NCI-H748 (cell line): ENCODE data around the gene ACO1.

Source experiments
- DNase-seq: peaks from one replicate; lab custom pipeline; 2025; ENCODE audit not compliant: unreplicated experiment; lab: John Stamatoyannopoulos, UW

Gene ACO1

DNA sequence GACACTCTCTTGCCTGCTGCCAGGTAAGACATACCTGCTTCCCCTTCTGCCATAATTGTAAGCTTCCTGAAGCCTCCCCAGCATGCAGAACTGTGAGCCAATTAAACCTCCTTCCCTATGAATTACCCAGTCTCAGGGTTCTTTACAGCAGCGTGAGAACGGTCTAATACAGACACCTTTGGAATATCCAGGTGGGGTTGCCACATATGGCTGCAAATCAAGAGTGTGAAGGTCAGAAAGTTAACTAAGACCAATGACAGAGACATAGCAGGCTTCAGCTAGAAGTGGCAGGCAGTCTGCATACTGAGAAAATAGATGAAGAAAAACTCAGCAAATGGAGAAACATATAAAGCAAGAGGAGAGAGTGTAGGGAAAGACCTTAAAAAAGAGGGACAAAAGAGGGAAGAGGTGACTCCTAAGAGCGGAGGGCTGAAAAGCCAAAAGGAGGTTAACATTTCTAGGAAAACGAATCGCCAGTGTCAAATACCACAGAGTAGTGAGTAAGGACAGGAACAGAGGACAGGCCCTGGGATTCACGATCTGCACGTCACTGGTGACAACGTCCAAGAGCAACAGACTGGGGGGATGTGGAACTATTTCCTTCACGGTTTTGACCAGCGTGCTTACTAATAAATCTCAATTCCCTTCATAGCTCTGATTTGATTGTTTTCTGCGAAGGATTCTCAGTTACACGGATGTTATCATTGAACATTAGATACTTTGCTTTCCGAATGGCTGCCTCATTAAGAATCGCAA lies 1.7 kb upstream of the ACO1 start:
- no peak for DNase-seq

- peak; percentile 37 for DNase-seq
Measured at GRCh38 chr9:32384002-32384363, 460 bp upstream of the ACO1 start.

DNA sequence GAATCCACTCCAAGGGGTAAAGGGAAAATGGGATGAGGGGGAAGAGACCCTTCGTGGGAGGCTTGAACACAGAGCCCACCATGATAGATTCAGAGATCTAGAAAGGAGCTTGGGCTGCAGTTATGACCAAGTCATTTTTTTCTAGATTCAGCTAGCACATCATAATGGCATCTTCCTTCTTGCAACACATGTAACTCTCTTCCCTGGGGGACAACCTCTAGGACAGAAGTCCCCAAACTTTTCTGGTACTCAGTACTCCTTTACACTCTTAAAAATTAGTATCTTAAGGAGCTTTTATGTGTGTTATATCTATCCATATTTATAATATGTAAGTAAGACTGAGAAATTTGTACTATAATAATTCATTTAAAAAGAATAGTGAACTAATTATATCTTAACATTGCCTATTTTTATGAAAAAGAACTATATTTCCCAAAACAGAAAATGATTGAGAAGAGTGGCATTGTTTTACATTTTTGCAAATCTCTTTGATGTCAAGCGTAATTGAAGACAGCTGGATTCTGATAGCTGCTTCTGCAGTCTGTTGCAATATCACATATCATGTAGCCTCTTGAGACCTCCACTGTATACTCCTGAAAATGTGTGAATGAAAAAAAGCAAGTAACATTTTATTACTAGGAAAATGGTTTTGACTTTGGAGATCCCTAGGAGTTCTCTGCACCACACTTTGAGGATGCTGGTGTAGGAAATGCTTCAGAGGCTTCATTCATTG lies 875 bp downstream of the ACO1 start:
- peak; percentile 31 for DNase-seq

- DNase-seq: no peak
Measured at GRCh38 chr9:32385885-32386283, 1.4 kb downstream of the ACO1 start.

GRCh38 chr9:32387256-32387655 lies 2.8 kb downstream of the ACO1 start:
- no peak for DNase-seq

- no peak for DNase-seq
Measured at GRCh38 chr9:32389365-32389764, 4.9 kb downstream of the ACO1 start.

GRCh38 chr9:32393911-32394310 lies 9.5 kb downstream of the ACO1 start:
- no peak for DNase-seq

GRCh38 chr9:32394381-32395049 lies 10.1 kb downstream of the ACO1 start:
- no peak for DNase-seq

- DNase-seq: no peak
Measured at GRCh38 chr9:32395510-32396216, 11.2 kb downstream of the ACO1 start.

GRCh38 chr9:32398207-32398606 lies 13.8 kb downstream of the ACO1 start:
- DNase-seq: no peak

GRCh38 chr9:32399110-32399815 lies 14.8 kb downstream of the ACO1 start:
- no peak for DNase-seq

DNA sequence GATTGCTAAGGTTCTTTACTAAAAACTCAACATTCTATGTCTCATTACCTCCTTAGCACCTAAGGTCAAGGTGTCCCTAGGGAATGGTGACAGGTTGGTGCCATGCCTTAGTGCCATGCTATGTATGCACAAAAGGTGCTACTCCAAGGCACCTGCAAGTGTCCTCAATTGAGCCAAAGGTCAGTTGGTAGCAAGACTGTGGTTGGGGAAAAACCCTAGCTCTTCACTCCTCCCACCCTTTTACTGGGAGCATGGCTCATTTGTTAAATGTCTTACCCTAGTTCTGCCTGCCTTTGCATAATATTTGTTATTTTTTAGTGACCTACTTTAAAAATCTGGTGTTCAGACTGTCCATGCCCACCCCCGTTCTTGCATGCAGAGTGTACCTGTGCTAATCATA lies 17.0 kb downstream of the ACO1 start:
- DNase-seq: no peak

DNA sequence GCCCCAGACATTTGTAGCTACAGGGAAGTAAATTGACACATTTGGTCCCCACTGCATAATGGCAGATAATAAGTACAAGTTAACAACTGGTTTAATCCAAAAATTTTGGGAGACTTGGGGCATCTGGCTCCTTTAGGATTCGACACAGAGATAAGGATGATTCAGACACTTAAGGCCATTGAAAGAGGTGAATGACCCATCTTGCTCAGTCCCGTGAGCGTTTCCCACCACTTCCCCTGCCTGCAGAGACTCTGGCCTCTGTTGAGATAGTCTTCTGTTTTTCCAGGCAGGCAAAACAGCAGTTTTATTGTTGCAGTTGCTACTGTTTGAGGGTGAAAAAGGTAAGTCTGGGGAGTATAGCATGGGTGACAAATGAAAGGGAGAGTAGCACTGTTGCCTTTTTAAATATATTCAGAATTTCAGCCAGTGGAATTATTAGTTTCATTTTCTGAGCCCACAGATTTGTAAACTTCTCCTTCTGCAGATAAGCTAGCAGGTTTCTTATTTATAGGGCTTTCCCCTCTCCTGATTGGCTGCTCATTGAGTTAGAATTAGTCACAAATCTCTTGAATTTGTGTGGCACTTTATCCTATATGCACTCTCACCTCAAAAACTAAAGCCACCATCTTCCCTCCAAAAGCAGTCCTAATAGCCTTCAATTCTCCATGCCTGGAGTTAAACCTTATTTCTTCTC lies 19.3 kb downstream of the ACO1 start:
- no peak for DNase-seq

DNA sequence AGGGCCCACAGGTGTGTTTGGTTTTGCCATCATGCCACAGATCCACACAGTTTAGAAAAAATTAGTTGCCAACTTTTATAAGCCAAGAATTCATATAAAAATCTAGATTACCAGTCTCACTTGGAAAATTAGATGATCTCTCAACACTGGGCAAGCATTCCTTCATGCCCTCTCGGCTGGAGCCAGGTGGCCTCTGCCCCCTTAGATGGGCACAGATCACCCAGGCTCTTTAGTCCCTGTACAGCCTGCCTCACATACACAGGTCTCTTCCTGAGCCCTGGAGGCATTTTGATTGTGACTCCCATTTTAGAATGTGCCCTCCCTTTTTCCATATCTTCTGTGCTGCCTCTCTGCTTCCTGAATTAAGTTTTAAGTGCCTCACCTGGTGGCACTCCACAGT lies 20.0 kb downstream of the ACO1 start:
- DNase-seq: no peak

GRCh38 chr9:32404856-32405255 lies 20.4 kb downstream of the ACO1 start:
- DNase-seq: no peak

- no peak for DNase-seq
Measured at GRCh38 chr9:32405506-32405905, 21.1 kb downstream of the ACO1 start.

- DNase-seq: no peak
Measured at GRCh38 chr9:32406046-32406445, 21.6 kb downstream of the ACO1 start.

DNA sequence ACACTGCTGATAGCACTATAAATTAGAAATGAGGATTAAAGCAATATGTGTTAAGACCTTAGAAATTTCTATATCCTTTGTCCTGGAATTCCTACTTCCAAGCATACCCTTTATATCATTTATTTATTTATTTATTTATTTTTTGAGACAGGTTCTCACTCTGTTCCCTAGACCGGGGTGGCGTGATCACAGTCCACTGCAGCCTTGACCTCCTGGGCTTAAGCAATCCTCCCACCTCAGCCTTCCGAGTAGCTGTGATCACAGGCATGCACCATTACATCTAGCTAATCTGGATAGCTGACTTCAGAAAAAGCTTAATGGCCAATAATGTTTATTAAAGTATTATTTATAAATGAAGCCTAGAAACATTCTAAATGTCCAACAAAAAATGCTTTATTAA lies 27.3 kb downstream of the ACO1 start:
- no peak for DNase-seq

DNA sequence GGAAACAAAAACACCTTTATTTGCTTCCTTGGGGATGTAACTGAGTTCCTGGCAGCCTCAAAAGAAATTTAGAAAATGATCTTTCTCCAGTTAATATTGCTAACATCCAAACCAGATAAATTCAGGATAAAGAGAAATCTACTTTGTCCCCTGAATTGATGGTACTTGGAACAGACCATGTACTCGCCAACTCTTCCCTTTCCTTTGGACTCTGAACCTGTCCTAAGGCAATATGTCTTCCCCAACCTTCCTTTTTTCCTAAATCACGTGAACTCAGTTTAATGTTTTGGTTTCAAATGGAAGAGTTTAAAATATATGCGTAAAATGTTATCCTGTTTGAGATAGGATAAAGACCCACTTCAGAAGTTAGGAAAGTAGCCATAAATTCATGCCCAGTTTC lies 28.0 kb downstream of the ACO1 start:
- DNase-seq: no peak

GRCh38 chr9:32413424-32413823 lies 29.0 kb downstream of the ACO1 start:
- DNase-seq: no peak
